T-helper 1 cell treated with Interleukin-12 subunit alpha and Interleukin-12 subunit beta and Interleukin-4 antibody, amounts not matched to agents 30 ng/mL and 1 ng/mL, for 36 hours (primary cell): Measurements from ENCODE around the gene HBE1. TPM values are rescaled to one million over a fixed set of nuclear protein-coding genes. Genes with fewer than 3 reads are reported as not detected.

ENCODE experiments used
- intact Hi-C: fragments of 100-400 bp; cut with micrococcal nuclease; formaldehyde crosslinking; loops from one replicate; pipeline ENCODE4 v1.15.1; 2024
- total RNA-seq: library from RNA; stranded (reverse); gene quantifications from 2 replicates; pipeline ENCODE4 v1.2.3, GENCODE V29; 2022

Gene HBE1
- total RNA-seq, 1 donor from 2014 or later = not detected

DNA sequence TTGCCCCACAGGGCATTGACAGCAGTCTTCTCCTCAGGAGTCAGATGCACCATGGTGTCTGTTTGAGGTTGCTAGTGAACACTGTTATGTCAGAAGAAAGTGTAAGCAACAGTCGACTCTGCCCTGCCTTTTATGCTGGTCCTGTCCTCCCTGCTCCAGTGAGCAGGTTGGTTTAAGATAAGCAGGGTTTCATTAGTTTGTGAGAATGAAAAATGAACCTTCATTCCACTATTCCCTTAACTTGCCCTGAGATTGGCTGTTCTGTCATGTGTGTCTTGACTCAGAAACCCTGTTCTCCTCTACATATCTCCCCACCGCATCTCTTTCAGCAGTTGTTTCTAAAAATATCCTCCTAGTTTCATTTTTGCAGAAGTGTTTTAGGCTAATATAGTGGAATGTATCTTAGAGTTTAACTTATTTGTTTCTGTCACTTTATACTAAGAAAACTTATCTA is 35.3 kb downstream of the HBE1 start, which contains the start of gene HBD:
TSS of gene HBD (minus strand) at position 103 of the 454 bp plus-strand sequence. CDS start at position 53, 50 bp downstream.
- intact Hi-C loops = no loop called here

DNA sequence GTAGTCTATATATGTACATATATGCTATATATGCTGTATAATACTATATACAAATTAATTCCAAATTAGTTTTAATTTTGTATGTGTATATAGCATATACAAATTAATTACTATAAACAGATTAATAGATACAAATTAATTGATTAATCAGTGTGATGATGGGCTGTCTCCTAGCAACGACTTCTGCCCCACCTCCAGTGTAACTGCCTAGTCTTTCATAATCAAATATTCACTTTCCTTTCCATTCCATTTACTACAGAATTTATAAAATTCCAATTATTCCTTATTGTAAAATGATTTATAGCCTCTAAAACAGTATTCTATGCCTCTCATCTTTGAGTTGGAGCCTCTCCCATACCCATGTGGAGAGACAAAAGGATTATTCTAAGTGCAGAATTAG is 36.4 kb downstream of the HBE1 start:
- intact Hi-C loops = no loop called here

DNA sequence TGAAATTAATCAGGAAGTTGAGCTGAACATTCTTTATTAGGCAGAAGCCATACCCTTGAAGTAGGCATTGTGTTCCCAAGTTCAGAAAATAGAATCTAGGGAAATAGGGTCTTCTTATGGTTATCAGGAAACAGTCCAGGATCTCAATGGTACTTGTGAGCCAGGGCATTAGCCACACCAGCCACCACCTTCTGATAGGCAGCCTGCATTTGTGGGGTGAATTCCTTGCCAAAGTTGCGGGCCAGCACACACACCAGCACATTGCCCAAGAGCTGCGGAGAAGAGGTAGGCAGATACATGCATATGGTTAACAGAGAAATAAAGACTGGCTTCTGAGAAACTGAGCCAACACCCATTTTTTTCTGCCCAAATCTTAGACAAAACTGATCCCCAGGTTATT is 36.9 kb downstream of the HBE1 start:
- intact Hi-C loops = no loop called here

DNA sequence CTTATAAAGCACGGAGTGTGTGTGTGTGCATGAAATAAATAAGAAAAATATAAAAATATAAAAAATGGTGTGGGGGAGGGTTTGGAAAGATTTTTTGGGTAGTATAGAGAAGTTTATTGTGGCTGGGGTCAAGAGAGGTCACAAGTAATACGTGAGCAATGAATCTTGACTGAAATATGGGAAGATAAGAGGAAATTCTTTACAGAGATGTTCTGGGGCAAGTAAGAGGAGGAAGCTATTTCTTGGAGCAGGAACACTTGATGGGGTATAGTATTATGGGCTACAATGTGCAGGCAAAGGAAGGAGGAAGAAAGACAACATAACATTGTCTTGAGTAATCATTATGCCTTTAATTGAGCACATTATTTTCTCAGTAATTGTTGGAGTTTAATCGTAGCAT is 37.6 kb downstream of the HBE1 start:
- intact Hi-C loops = no loop called here

DNA sequence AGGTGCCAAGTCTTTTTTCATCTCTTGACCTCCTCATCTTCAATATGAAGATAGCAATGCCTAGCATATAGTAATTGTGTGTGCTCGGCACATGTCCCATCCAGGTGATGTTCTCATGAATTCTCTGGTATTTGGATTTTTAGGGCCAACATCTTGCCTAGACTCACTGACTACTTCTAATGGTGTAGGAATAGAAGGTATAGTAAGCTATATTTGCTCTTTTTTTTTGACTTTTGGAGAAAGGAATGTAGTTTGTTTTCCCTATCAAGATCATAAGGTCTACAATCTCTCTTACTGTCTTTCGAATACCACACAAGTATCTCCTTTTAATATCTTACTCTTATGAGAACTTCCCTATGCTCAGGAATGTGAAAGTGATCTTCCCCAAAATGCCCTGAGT is 38.6 kb downstream of the HBE1 start:
- intact Hi-C loops = no loop called here

GRCh38 chr11:5230266-5230665 is 39.5 kb downstream of the HBE1 start:
- intact Hi-C loops = no loop called here

- intact Hi-C loops = no loop called here
Measured at GRCh38 chr11:5229796-5230195, 39.9 kb downstream of the HBE1 start.

DNA sequence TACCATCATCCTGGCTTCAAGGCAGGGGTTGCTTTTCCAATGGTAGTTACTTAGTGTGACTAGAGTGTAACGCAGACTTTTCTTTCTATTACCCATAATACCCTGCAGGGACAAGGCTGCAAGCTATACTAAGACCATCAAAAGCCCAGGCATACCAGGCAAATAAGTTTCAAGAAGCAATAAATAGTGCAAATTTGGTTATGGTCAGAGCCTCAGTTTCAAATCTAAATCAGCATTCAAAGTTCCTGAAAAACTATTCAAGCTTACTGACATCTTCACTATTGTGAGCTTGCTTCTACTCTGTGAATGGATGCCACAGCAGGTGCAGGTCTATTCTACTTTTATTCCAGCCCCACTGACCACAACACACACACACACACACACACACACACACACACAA is 40.4 kb downstream of the HBE1 start:
- intact Hi-C loops = no loop called here

DNA sequence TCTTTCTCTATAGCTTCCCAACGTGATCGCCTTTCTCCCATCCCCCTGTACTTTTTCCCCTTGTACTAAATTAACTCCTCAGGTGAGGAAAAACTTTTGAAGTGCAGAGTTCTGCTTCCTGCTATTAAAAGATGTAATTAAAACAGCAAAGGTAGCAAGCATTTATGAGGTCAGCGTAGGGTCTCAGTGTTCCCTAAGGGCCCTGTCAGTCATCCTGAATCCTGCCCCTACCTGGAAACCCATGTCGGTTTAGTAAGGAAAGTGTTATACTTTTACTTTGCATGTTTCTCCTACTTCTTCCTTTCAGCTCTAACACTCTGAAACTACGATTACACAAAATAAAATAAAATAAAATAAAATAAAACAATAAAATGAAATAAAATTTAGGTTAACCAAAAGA is 41.6 kb downstream of the HBE1 start:
- intact Hi-C loops = no loop called here

GRCh38 chr11:5227681-5228080 is 42.1 kb downstream of the HBE1 start:
- intact Hi-C loops = no loop called here

GRCh38 chr11:5226732-5227310 is 42.9 kb downstream of the HBE1 start, which contains the start of gene HBB:
TSS of gene HBB (minus strand) at chr11:5227071. CDS start at chr11:5227021, 50 bp downstream.
- intact Hi-C loops = no loop called here

GRCh38 chr11:5225480-5225871 is 44.3 kb downstream of the HBE1 start:
- intact Hi-C loops = no loop called here

DNA sequence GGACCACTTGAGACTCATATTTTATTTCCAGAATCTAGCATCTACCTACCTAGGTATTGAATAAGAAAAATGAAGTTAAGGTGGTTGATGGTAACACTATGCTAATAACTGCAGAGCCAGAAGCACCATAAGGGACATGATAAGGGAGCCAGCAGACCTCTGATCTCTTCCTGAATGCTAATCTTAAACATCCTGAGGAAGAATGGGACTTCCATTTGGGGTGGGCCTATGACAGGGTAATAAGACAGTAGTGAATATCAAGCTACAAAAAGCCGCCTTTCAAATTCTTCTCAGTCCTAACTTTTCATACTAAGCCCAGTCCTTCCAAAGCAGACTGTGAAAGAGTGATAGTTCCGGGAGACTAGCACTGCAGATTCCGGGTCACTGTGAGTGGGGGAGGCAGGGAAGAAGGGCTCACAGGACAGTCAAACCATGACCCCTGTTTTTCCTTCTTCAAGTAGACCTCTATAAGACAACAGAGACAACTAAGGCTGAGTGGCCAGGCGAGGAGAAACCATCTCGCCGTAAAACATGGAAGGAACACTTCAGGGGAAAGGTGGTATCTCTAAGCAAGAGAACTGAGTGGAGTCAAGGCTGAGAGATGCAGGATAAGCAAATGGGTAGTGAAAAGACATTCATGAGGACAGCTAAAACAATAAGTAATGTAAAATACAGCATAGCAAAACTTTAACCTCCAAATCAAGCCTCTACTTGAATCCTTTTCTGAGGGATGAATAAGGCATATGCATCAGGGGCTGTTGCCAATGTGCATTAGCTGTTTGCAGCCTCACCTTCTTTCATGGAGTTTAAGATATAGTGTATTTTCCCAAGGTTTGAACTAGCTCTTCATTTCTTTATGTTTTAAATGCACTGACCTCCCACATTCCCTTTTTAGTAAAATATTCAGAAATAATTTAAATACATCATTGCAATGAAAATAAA is 44.9 kb downstream of the HBE1 start:
- intact Hi-C loops = no loop called here

- intact Hi-C loops = no loop called here
Measured at GRCh38 chr11:5223686-5224085, 46.1 kb downstream of the HBE1 start.

DNA sequence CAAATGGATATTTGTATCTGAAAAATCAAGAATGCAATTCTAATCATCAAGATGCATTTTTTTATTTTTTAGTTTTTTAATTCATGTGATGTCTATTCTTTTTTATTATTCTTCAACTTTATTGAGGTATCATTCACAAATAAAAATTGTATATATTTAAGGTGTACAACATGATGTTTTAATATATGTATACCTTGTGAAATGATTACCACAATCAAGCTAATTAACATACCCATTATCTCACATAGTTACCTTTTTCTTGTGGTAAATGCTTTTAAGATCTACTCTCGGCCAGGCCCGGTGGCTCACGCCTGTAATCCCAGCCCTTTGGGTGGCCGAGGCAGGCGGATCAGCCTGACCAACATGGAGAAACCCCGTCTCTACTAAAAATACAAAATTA is 46.6 kb downstream of the HBE1 start:
- intact Hi-C loops = no loop called here

Other genes starting within 250 kb of the HBE1 start
- gene OR52J3, start 223.4 kb downstream of the HBE1 start, total RNA-seq = not detected in 2 replicates
- not detected in 2 replicates for gene OR52E2, start 210.3 kb downstream of the HBE1 start, total RNA-seq
- not detected in 2 replicates for gene OR52E1, start 200.4 kb downstream of the HBE1 start, total RNA-seq
- not detected in 2 replicates for gene OR52A5, start 131.6 kb downstream of the HBE1 start, total RNA-seq
- not detected in 2 replicates for gene OR52A1, start 115.2 kb downstream of the HBE1 start, total RNA-seq
- not detected in 2 replicates for gene OR51V1, start 69.3 kb downstream of the HBE1 start, total RNA-seq
- not detected in 2 replicates for gene HBB, start 42.9 kb downstream of the HBE1 start, total RNA-seq
- not detected in 2 replicates for gene HBD, start 35.5 kb downstream of the HBE1 start, total RNA-seq
- not detected in 2 replicates for gene HBG1, start 20.1 kb downstream of the HBE1 start, total RNA-seq
- not detected in 2 replicates for gene HBG2, start 15.2 kb downstream of the HBE1 start, total RNA-seq
- gene OR51B4, start 32.0 kb upstream of the HBE1 start, total RNA-seq = not detected in 2 replicates
- gene OR51B2, start 54.4 kb upstream of the HBE1 start, total RNA-seq = not detected in 2 replicates
- gene OR51B5, start 73.6 kb upstream of the HBE1 start, total RNA-seq = not detected in 2 replicates
- gene OR51B6, start 81.6 kb upstream of the HBE1 start, total RNA-seq = not detected in 2 replicates
- not detected in 2 replicates for gene OR51M1, start 113.9 kb upstream of the HBE1 start, total RNA-seq
- gene OR51Q1, start 152.2 kb upstream of the HBE1 start, total RNA-seq = not detected in 2 replicates
- gene OR51I1, start 171.6 kb upstream of the HBE1 start, total RNA-seq = not detected in 2 replicates
- not detected in 2 replicates for gene OR51I2, start 179.4 kb upstream of the HBE1 start, total RNA-seq
- gene OR52D1, start 218.7 kb upstream of the HBE1 start, total RNA-seq = not detected in 2 replicates
- gene UBQLN3, start 240.0 kb upstream of the HBE1 start, total RNA-seq = 0.20 TPM in 1 of 2 replicates, not detected in the other
- 0.12 and 0.34 TPM in 2 replicates for gene UBQLNL, start 246.8 kb upstream of the HBE1 start, total RNA-seq